D341Med (cell line): ENCODE data around the gene SNTG2.
"Not testable (repeated sequence)": the region's sequence is repeated elsewhere in the genome, so short reads cannot be mapped to it uniquely, and the experiment has no call there.

Experiments used
- DNase-seq: peaks from one replicate; pipeline ENCODE4 v3.0.0; 2012; ENCODE audit warnings: low spot score

The SNTG2 gene

DNA sequence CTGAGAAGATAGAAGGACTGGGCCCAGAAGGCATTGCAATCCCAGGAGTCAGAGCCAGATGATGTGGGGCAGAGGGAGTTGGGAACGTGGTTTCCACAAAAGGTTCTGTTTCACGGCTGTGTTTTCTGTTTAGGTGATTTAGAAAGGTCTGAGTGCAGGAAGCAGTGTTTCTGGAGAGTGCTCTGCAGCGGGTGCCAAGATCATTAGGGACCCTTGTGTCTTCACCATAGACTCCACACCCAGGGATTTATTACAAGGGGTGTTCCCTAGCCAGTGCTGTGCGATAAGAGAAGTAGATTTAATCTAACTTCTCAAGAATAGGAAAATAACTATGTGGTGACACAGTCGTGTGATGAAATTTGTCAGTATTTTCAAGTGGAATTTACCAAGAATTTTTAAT is 241.5 kb downstream of the SNTG2 start:
- no peak for DNase-seq

DNA sequence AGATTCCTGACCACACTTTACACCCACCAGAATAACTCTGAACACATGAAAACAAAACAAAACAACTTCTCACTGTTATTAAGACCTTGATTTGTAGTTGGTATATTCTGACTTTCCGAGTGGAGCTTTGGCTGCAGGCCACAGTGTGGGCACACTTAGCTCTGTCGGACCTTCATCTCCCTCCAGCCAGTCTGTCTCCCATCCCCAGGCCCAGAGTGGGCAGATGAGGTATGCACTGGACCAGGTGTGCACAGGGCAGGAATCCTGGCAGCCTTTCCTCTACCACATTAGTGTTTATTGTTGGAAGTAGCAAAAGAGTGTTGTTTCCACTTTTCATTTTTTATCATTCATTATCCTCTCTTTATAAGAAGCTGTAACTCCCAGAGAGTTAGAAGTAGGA is 243.2 kb downstream of the SNTG2 start:
- no peak for DNase-seq

DNA sequence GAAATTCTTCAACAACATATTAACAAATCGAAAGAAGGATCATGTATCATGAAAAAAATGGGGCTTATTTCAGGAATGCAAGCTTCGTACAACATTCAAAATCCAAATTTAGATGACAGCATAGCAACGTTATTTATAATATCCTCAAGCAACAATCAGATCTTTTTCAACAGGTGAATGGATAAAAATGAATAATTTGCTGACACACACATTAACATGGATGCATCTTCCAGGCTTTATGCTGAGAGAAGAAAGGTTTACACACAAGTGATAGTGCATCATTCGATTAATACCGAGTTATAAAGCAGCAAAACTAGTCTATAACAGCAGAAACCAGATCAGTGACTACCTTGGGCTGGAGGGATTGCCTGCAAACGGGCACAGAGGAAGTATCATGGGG is 253.1 kb downstream of the SNTG2 start:
- no peak for DNase-seq

- DNase-seq: no peak
Measured at GRCh38 chr2:1205853-1206252, 255.2 kb downstream of the SNTG2 start.

DNA sequence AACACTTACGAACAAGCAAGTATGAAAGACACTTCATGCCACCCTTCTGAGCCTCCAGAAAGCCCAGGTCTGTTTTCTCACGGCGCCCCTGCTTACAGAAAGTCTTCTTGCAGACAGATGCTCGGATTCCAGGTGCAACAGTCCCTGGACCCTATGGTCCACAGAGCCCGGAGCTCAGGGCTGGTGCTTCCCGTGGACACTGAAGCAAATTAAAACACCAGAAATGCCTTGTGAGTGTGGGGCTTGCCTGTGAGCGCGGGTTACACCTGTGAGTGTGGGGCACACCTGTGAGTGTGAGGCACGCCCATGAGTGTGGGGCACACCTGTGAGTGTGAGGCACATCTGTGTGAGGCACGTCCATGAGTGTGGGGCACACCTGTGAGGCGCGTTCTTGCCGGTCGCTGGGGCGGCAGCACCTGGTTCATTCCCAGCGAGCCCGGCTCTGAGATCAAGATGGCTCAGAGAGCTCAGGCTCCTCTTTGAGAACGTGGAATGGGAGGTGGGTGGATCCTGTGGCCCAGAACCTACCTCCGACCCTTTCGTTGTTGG is 257.4 kb downstream of the SNTG2 start:
- no peak for DNase-seq

GRCh38 chr2:1208522-1208921 is 257.9 kb downstream of the SNTG2 start:
- no peak for DNase-seq

- DNase-seq: no peak
Measured at GRCh38 chr2:1209246-1209645, 258.6 kb downstream of the SNTG2 start.

GRCh38 chr2:1209761-1210160 is 259.1 kb downstream of the SNTG2 start:
- no peak for DNase-seq

- no peak for DNase-seq
Measured at GRCh38 chr2:1210352-1210751, 259.7 kb downstream of the SNTG2 start.

- no peak for DNase-seq
Measured at GRCh38 chr2:1219901-1220573, 269.4 kb downstream of the SNTG2 start.

DNA sequence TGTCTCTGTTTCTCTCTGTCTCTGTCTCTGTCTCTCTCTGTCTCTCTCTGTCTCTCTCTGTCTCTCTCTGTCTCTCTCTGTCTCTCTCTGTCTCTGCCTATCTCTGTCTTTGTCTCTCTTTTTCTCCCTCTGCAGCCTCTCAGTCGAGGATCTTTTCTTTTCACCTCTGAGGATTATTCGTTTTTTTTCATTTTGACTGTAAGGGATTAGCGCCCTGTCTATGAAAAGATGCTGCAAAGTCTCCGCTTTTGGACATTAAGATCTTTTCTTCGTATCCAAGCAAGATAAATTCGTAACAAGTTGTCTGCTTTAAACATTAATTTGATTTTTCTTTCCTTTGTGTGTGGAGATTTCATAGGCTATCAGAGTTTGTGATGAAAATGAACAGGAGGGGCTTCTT is 271.4 kb downstream of the SNTG2 start:
- DNase-seq: no peak

DNA sequence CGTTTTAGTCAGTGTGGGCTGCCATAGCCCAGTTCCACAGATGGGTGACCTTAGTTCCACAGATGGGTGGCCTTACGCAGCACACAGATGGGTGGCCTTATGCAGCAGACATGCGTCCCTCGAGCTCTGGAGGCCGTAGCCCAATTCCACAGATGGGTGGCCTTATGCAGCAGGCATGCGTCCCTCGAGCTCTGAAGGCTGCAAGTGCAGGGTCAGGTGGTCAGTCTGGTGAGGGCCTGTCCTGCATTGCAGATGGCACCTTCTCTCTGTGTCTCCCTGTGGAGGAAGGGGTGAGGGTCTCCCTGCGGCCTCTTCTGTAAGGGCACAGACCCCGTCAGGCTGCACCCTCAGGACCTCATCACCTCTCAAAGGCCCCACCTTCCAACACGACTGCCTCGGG is 273.1 kb downstream of the SNTG2 start:
- no peak for DNase-seq

DNA sequence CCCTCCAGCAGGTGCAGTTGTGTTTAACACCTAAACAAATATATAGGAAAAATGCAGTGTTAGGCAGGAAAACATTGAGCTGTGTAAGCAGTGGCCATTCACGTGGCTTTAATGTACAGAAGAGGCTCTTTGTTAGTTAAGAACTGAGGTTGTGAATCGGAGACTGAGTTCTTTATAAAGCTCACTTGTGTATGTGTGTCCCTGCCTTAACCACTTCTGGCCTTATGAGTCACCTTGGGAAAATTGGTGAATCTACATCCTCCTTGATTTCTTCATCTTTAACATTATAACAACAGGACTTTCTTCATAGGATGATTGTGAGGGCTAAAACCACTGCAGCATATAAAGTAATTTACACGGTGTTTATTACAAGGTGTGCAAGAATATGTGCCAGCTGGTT is 274.3 kb downstream of the SNTG2 start:
- no peak for DNase-seq

DNA sequence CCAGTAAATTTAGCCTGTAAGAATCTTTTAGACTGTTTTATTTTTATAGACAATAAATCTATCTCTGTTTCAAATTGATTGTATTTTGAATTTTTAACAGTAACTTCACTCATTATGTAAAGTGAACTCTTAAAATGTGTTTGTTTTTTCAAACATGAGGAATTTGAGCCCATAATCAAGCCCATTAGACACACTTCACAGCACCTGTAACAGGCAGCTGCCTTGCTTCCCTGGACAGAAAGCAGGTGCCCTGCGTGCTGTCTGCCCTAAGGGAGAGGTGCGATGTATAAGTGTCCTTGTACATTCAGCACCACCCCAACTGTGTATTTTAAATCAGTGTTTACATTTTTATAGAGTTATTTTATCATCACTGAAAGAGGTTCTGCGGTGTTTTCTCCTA is 276.1 kb downstream of the SNTG2 start:
- DNase-seq: no peak

DNA sequence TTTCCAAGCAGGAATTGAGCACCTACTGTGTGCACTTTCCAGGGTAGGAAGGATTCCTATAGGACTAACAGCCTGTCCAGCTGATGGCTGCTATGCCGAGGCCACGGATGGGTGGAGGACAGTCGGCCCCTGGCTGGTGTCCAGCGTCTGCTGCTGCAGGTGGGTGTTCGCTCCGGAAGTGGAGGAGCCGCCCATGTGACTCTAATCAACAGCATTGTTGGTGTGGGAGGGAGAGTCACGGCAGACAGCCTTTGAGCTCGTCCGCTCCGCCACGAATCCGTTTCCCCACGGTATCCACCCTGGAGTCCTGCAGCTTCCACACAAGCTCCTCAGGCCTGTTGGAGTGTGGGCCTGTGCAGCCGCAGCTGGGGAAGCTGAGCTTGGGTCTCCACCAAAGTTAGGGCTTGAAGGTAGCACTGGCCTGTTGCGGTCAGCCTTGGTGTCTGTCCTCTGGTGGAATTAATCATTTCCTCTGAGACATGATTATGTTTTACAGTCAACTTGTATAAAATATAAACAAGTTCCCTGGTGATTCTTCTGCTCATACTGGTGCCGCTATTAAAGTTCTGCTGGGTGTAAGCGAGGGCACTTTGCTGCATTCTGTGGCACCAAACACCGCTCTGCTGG is 276.7 kb downstream of the SNTG2 start:
- DNase-seq: no peak

- not testable (repeated sequence) for DNase-seq
Measured at GRCh38 chr2:1229596-1229995, 278.9 kb downstream of the SNTG2 start.

DNA sequence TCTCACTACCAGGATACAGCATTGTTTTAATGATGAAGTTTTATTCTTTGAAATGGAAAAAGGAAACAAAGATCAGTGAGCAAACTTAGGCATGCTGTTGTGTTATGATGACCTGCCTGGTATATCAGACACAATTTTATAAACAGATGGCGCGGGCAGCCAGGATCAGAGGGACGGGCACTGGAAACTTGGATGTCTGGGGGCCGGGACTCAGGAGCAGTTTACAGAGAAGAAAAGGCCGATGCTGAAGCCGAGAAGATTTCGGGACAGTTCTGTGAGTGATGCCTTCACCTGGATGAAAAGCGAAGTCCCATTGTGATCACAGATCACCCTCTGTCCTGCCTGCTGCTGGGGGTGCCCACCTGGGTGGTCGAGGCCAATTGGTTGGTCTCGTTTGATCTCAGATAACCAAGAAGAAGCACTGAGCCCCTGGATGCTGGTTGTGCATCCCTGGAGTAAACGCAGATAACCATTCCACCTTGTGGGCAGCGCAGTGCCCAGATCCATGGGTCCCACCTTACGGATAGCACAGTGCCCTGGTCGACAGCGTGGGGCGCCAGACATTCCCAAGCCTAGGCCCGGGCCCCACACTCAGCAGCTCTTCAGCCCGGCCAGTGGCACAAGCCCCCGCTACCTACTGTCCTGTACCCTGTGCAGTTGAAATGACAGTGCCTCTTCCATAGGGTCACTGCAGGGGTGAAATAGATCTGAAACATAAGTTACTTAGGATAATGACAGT is 279.7 kb downstream of the SNTG2 start:
- DNase-seq: no peak

- no peak for DNase-seq
Measured at GRCh38 chr2:1231466-1232063, 280.9 kb downstream of the SNTG2 start.

DNA sequence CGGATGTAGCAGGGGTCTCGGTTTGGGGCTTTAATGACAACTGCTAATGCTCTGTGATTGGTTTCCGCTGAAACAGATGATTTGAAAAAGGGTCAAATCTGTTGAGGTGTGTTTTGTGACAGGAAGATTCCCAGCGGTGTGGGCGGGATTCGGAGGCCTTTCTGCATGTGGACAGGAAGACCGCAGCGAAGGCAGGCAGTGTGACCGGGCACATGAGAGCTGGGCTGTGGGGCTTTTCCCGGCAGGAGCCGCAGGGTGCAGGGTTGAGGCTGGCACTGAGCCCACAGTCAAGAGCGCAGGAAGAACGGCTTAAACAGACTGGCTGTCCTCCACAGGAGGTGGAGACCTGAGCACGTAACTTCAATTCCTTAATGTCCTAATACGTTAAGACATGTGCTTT is 282.6 kb downstream of the SNTG2 start:
- DNase-seq: no peak

DNA sequence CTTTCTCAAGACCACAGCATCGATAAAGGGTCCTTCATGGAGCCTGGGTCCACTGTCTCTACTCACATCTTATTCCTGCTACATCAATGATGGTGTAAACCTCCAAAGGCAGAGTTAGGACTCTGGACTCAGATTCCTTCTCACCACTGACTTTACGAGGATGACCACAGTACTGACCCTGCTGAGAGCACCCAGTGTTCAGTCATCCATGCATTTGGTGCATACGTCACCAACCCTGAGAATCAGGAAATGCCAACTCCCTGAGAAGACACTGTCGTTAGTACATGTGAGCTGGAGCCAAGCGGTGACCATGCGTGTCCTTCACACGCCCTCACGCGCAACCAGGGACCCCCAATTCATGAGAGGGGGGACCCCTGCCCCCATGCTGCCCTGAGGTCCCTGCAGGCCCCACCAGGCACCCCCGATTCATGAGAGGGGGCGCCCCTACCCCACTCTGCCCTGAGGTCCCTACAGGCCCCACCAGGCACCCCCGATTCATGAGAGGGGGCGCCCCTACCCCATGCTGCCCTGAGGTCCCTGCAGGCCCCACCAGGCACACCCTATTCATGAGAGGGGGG is 284.2 kb downstream of the SNTG2 start:
- DNase-seq: no peak

GRCh38 chr2:1235806-1236205 is 285.2 kb downstream of the SNTG2 start:
- no peak for DNase-seq

- DNase-seq: no peak
Measured at GRCh38 chr2:1236606-1237005, 286.0 kb downstream of the SNTG2 start.
